BE2C (cell line): ENCODE data around the gene GRAMD4.

ENCODE experiments used
- DNase-seq: peaks from one replicate; pipeline ENCODE4 v3.0.0-alpha.2; 2020
- H3K27me3 ChIP-seq: fragments of 250-450 bp; sonication (Bioruptor Pico); 2 replicates; pipeline ENCODE4 v1.5.1; 2020; ENCODE audit warnings: mild to moderate bottlenecking
- H3K36me3 ChIP-seq: fragments of 250-450 bp; sonication (Bioruptor Pico); 2 replicates; pipeline ENCODE4 v1.5.1; 2020; ENCODE audit warnings: mild to moderate bottlenecking
- H3K4me1 ChIP-seq: fragments of 250-450 bp; sonication (Bioruptor Pico); 2 replicates; pipeline ENCODE4 v1.5.1; 2020
- H3K4me3 ChIP-seq: 2 replicates; pipeline ENCODE4 v1.5.1; 2011; ENCODE audit warnings: low read depth, low read length
- H3K9me3 ChIP-seq: fragments of 250-450 bp; sonication (Bioruptor Pico); 2 replicates; pipeline ENCODE4 v1.5.1; 2020
- CTCF ChIP-seq: IDR thresholded peaks from 2 replicates; pipeline ENCODE4 v1.5.1; 2012; ENCODE audit warnings: mild to moderate bottlenecking, low read depth, low read length

Gene GRAMD4

GRCh38 chr22:46714550-46714949 lies 94.4 kb downstream of the GRAMD4 start:
- no peaks in the 10 kb centered on the region for H3K9me3 ChIP-seq
- TF ChIP-seq CTCF = no peak
- no peak overlapping the region for H3K4me3 ChIP-seq
- peaks cover 75% of the 10 kb centered on the region for H3K36me3 ChIP-seq
- H3K4me1 ChIP-seq = peaks cover 4% of the 10 kb centered on the region; the same call in 1 of the 2 replicates
- no peaks in the 10 kb centered on the region for H3K27me3 ChIP-seq
- no peak for DNase-seq

GRCh38 chr22:46719921-46720320 lies 99.7 kb downstream of the GRAMD4 start:
- no peak for DNase-seq
- Histone ChIP-seq H3K36me3 (peaks cover 61% of the 10 kb centered on the region), H3K4me3 (no peak overlapping the region), H3K9me3 (no peaks in the 10 kb centered on the region), H3K4me1 (peaks cover 4% of the 10 kb centered on the region; the same call in 1 of the 2 replicates), H3K27me3 (no peaks in the 10 kb centered on the region)
- no peak for TF ChIP-seq CTCF

- Histone ChIP-seq H3K9me3 (no peaks in the 10 kb centered on the region), H3K27me3 (no peaks in the 10 kb centered on the region), H3K4me1 (peaks cover 8% of the 10 kb centered on the region), H3K4me3 (no peak overlapping the region), H3K36me3 (peaks cover 62% of the 10 kb centered on the region)
- DNase-seq = no peak
- TF ChIP-seq CTCF = no peak
These were observed 101.4 kb downstream of the GRAMD4 start for GRCh38 chr22:46721501-46722085.

- TF ChIP-seq CTCF = no peak
- Histone ChIP-seq H3K27me3 (no peaks in the 10 kb centered on the region), H3K4me3 (no peak overlapping the region), H3K36me3 (peaks cover 46% of the 10 kb centered on the region), H3K9me3 (no peaks in the 10 kb centered on the region), H3K4me1 (peaks cover 24% of the 10 kb centered on the region)
- DNase-seq = no peak
These were observed 103.7 kb downstream of the GRAMD4 start for GRCh38 chr22:46723882-46724281.

GRCh38 chr22:46725096-46725495 lies 104.9 kb downstream of the GRAMD4 start:
- H3K27me3 ChIP-seq = no peaks in the 10 kb centered on the region
- H3K9me3 ChIP-seq = no peaks in the 10 kb centered on the region
- H3K4me1 ChIP-seq = peaks cover 33% of the 10 kb centered on the region
- no peak overlapping the region for H3K4me3 ChIP-seq
- peaks cover 41% of the 10 kb centered on the region for H3K36me3 ChIP-seq
- no peak for DNase-seq
- TF ChIP-seq CTCF = no peak

GRCh38 chr22:46726066-46726985 lies 106.1 kb downstream of the GRAMD4 start:
- no peaks in the 10 kb centered on the region for H3K9me3 ChIP-seq
- peak; percentile 55 for DNase-seq
- H3K36me3 ChIP-seq = peaks cover 39% of the 10 kb centered on the region
- TF ChIP-seq CTCF = no peak
- no peak overlapping the region for H3K4me3 ChIP-seq
- H3K27me3 ChIP-seq = no peaks in the 10 kb centered on the region
- H3K4me1 ChIP-seq = peaks cover 44% of the 10 kb centered on the region
